Measurements from ENCODE around the gene CTSE.

The CTSE gene

DNA sequence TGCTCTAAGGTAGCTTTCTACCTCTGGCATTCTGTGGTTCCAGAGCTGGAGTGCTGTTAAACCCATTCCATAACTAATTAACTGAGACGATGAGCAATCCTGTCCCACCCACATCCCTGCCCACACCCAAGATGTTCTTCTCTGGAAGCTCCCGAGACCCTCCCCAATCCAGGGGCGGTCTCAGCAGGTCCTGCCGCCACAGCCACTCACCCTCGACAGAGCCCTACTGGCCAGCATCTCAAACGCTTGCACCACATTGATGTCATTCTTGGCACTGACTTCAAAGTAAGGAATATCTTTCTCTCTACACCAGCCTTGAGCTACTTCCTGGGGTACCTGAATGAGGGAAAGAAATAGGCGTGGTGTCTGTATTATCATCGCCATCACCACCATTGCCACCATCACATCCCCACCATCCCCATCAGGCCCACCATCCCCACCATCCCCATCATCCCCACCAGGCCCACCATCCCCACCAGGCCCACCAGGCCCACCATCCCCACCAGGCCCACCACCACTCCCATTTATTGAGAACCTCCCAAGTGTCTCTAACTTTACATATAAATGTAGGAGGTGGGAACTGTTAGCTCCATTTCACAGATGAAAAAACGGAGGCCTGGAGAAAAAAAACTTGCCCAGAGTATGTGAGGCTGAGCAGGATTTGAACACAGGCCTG lies 38.2 kb downstream of the CTSE start:
- H3K27me3 ChIP-seq (ENCODE audit: insufficient read depth, low read depth, severe bottlenecking), result no peaks in the 10 kb centered on the region
- no peaks in the 10 kb centered on the region for H3K36me3 ChIP-seq
- TF ChIP-seq, protein P1, sequence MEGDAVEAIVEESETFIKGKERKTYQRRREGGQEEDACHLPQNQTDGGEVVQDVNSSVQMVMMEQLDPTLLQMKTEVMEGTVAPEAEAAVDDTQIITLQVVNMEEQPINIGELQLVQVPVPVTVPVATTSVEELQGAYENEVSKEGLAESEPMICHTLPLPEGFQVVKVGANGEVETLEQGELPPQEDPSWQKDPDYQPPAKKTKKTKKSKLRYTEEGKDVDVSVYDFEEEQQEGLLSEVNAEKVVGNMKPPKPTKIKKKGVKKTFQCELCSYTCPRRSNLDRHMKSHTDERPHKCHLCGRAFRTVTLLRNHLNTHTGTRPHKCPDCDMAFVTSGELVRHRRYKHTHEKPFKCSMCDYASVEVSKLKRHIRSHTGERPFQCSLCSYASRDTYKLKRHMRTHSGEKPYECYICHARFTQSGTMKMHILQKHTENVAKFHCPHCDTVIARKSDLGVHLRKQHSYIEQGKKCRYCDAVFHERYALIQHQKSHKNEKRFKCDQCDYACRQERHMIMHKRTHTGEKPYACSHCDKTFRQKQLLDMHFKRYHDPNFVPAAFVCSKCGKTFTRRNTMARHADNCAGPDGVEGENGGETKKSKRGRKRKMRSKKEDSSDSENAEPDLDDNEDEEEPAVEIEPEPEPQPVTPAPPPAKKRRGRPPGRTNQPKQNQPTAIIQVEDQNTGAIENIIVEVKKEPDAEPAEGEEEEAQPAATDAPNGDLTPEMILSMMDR (IDR thresholded peaks at IDR 0.05; ENCODE audit: low read depth, low read length), result no peak
- H3K9me3 ChIP-seq (ENCODE audit: severe bottlenecking), result no peaks in the 10 kb centered on the region
- H3K4me3 ChIP-seq (ENCODE audit: low read depth, low read length), result no peak overlapping the region
- no peak overlapping the region for H3K27ac ChIP-seq
- no peak for DNase-seq

DNA sequence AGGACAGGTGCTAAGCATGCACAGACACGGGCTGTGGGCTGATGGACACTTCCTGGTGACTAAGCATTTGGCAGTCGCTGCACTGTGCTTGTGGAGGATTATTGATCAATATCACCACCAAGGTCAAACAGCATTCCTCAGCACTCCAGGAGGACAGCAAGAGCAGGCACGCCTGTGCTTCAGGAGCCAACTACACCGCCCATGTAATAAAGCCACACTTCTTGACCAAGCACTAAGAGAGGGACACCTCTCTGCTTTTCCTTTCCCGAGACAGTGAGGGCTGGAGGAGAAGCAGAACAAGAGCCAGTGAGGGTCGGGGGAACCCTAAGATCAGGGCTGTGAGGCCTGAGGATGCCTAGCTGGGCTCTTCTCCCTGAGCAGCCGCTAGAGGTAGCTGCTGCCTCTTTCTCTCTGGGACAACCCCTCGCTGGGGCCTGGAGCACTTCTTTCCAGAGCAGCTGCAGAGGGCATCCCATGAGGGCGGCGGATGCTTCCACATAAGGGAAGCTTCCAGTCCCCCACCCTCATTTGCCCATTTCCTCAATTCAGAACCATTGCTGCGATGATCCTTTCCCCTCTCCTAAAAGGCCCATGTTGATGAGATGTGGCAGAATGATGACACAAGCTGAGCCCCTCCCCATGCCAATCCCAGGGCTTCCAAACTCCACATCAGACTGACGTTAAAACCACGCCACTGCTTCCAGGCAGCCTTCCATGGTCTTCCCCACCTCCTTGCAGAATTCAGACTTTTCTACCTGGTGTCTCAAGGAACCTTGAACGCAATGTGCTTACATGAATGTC lies 39.6 kb downstream of the CTSE start:
- TF ChIP-seq, protein P1 (IDR thresholded peaks at IDR 0.05; ENCODE audit: low read depth, low read length), result peak; percentile 100
- H3K4me3 ChIP-seq (ENCODE audit: low read depth, low read length), result no peak overlapping the region
- peak; percentile 90 for DNase-seq
- H3K9me3 ChIP-seq (ENCODE audit: severe bottlenecking), result no peaks in the 10 kb centered on the region
- no peak overlapping the region for H3K27ac ChIP-seq
- H3K27me3 ChIP-seq (ENCODE audit: insufficient read depth, low read depth, severe bottlenecking), result no peaks in the 10 kb centered on the region
- H3K36me3 ChIP-seq, result no peaks in the 10 kb centered on the region

DNA sequence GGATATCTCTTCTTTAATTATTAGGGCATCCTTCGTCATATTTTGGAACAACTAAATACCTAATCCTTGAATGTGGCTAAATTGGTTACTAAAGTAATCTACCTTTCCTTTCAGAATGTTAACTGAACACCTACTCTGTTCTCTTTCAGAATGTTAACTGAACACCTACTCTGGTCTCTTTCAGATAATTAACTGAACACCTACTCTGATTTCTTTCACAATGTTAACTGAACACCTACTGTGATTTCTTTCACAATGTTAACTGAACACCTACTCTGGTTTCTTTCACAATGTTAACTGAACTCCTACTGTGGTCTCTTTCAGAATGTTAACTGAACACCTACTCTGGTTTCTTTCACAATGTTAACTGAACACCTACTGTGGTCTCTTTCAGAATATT lies 42.4 kb downstream of the CTSE start:
- no peaks in the 10 kb centered on the region for H3K36me3 ChIP-seq
- TF ChIP-seq, protein P1 (IDR thresholded peaks at IDR 0.05; ENCODE audit: low read depth, low read length), result no peak
- no peak overlapping the region for H3K4me3 ChIP-seq (ENCODE audit: low read depth, low read length)

DNA sequence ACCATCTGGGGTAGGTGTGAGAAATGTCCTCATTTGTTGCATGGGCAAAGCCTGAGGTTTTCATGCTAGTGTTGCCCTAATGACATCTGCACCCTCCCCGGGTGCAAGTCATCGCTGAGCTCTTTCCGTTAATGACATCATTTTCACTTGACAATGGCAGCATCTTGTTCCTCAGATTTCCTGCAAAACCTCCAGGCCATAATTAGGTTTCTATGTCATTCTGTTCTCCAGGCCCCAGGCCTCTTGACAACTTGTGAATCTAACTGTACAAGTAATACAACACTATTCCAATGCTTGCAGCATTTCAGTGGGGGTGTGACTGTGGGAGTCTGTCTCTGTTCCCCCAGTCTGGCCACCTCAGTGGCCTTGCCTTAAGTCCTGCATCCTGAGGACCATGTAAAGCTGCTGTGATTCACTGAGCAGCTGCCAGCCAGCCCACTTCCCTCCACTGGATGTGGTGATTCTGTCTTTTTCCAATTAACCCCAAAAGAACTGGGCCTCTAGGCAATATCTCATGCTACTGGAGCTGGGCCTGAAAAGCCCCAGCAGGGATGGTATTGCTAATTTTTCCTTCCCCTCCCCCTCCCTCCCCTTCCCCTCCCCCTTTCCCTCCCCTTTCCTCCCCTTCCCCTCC lies 43.3 kb downstream of the CTSE start:
- no peak for DNase-seq
- H3K27ac ChIP-seq, result no peak overlapping the region
- TF ChIP-seq, protein P1 (IDR thresholded peaks at IDR 0.05; ENCODE audit: low read depth, low read length), result no peak

More for the DNA sequence above, 42.4 kb downstream of the CTSE start:
- no peak overlapping the region for H3K27ac ChIP-seq
- H3K9me3 ChIP-seq (ENCODE audit: severe bottlenecking), result no peaks in the 10 kb centered on the region
- no peaks in the 10 kb centered on the region for H3K27me3 ChIP-seq (ENCODE audit: insufficient read depth, low read depth, severe bottlenecking)
- no peak for DNase-seq

DNA sequence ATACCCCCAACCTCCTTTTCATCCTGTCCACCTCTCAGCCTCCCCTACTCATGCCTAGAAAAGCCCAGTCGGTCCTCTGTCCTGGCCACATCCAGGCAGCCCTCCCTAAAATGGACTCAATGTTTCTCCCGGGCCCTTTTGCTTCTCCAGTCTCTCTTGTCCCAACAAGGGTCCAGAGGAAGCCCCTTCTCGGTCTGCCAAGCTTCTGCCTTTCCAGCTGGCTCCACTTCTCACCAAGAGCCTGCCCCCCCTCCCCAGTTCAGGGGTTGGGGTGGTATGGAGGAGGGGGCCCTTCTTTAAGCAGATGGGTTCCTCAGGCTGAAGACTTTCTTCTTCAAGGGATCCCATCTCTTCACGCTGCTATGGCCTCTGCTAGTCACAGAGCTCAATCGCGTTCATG lies 44.4 kb downstream of the CTSE start:
- H3K36me3 ChIP-seq, result no peaks in the 10 kb centered on the region
- no peak overlapping the region for H3K4me3 ChIP-seq (ENCODE audit: low read depth, low read length)
- TF ChIP-seq, protein P1 (IDR thresholded peaks at IDR 0.05; ENCODE audit: low read depth, low read length), result no peak
- H3K9me3 ChIP-seq (ENCODE audit: severe bottlenecking), result no peaks in the 10 kb centered on the region
- no peaks in the 10 kb centered on the region for H3K27me3 ChIP-seq (ENCODE audit: insufficient read depth, low read depth, severe bottlenecking)
- DNase-seq, result no peak
- H3K27ac ChIP-seq, result no peak overlapping the region

More for the DNA sequence above, 43.3 kb downstream of the CTSE start:
- no peak overlapping the region for H3K4me3 ChIP-seq (ENCODE audit: low read depth, low read length)
- H3K9me3 ChIP-seq (ENCODE audit: severe bottlenecking), result no peaks in the 10 kb centered on the region
- H3K36me3 ChIP-seq, result no peaks in the 10 kb centered on the region
- no peaks in the 10 kb centered on the region for H3K27me3 ChIP-seq (ENCODE audit: insufficient read depth, low read depth, severe bottlenecking)

Measured in WERI-Rb-1 (cell line).